HepG2 (cell line): ENCODE results near the gene AP1M1. TPM values are rescaled to one million over a fixed set of nuclear protein-coding genes. Genes with fewer than 3 reads are reported as not detected.

Experiments used
- ATAC-seq: fragments of 200-7000 bp; cut with Tn5 transposase; 3 replicates; pipeline ENCODE4 v1.9.1; 2020; ENCODE audit warnings: mild to moderate bottlenecking, moderate library complexity
- BruUV-seq: library from RNA; stranded (reverse); fragments of 400-500 nt; replicated peaks from 2 replicates; lab custom pipeline; 2021; lab: Mats Ljungman, UMichigan
- CTCF ChIA-PET: fragments of 300-600 bp; formaldehyde crosslinking; extraction: SDS; loops from one replicate; lab custom pipeline; 2021; ENCODE audit warnings: low total read pairs, inconsistent platforms, low intra/inter-chr PET ratio; lab: Yijun Ruan, JAX
- POLR2A ChIA-PET: fragments of 350-600 bp; sonication (Branson Sonifier 250); formaldehyde crosslinking; loops from one replicate; lab custom pipeline; 2020; ENCODE audit warnings: antibody characterized with exemption, inconsistent platforms; lab: Yijun Ruan, JAX
- DNase-seq: peaks from one replicate; pipeline ENCODE4 v3.0.0-alpha.2; 2015; ENCODE audit warnings: low spot score
- FAIRE-seq: peaks from 3 replicates; lab custom pipeline; 2011; peaks lifted over from hg19 to GRCh38; lab: Jason Lieb, UNC
- H2AFZ ChIP-seq: one replicate; pipeline ENCODE4 v1.6.1; 2011; ENCODE audit warnings: low read length, inconsistent platforms
- H3K27ac ChIP-seq: fragments of 300-600 bp; 3 replicates; pipeline ENCODE4 v1.8.0; 2011; ENCODE audit warnings: mixed run types, mild to moderate bottlenecking, mixed read lengths, low read length, inconsistent platforms; ENCODE audit not compliant: insufficient read depth; ENCODE audit errors: extremely low read length
- H3K27me3 ChIP-seq, 2 experiments: fragments of 200-600 bp in 1 of 2; 2 replicates in 1 of 2; 3 replicates in 1 of 2; pipeline versions ENCODE4 v1.6.0 to v1.8.0; 2011; ENCODE audit warnings: low read length in 2 of 2, mild to moderate bottlenecking in 2 of 2, moderate library complexity in 2 of 2, inconsistent platforms in 1 of 2; ENCODE audit not compliant: insufficient read depth in 2 of 2, control insufficient read depth in 1 of 2
- H3K36me3 ChIP-seq, 2 experiments: fragments of 200-600 bp in 1 of 2; replicated peaks in 1 of 2; 2 replicates in 1 of 2; 3 replicates in 1 of 2; pipeline versions ENCODE4 v1.5.1 to v1.8.0; 2011; ENCODE audit warnings: low read length in 2 of 2, inconsistent platforms in 1 of 2; ENCODE audit not compliant: insufficient read depth in 2 of 2, control insufficient read depth in 1 of 2
- H3K4me1 ChIP-seq: 2 replicates; pipeline ENCODE4 v1.5.1; 2012; ENCODE audit warnings: low read length, inconsistent platforms; ENCODE audit not compliant: insufficient read depth
- H3K4me2 ChIP-seq: 2 replicates; pipeline ENCODE4 v1.6.0; 2011; ENCODE audit warnings: low read depth, low read length, inconsistent platforms
- H3K4me3 ChIP-seq, 3 experiments: fragments of 200-600 bp in 1 of 3; sonication (generic), shearing (Covaris generic) in 1 of 3; replicated peaks in 1 of 3; 2 replicates each; pipeline ENCODE4 v1.5.1; 2011 to 2016; ENCODE audit warnings: low read length in 3 of 3, inconsistent platforms in 2 of 3, low read depth in 2 of 3, mild to moderate bottlenecking in 2 of 3, control low read depth in 1 of 3, mixed read lengths in 1 of 3; ENCODE audit not compliant: insufficient read depth in 1 of 3
- H3K79me2 ChIP-seq: one replicate; pipeline ENCODE4 v1.6.1; 2011; ENCODE audit warnings: low read length, inconsistent platforms; ENCODE audit not compliant: insufficient read depth
- H3K9ac ChIP-seq: 2 replicates; pipeline ENCODE4 v1.6.0; 2011; ENCODE audit warnings: mild to moderate bottlenecking, low read depth, low read length, inconsistent platforms; ENCODE audit not compliant: insufficient read depth
- H3K9me3 ChIP-seq: 2 replicates; pipeline ENCODE4 v1.5.1; 2012; ENCODE audit warnings: mild to moderate bottlenecking, low read length
- H4K20me1 ChIP-seq: 2 replicates; pipeline ENCODE4 v1.6.0; 2011; ENCODE audit warnings: inconsistent platforms, mild to moderate bottlenecking, low read length, moderate library complexity; ENCODE audit not compliant: insufficient read depth
- CHD4 ChIP-seq: fragments of 200-600 bp; sonication (generic); IDR thresholded peaks from 2 replicates; pipeline ENCODE4 v1.7.0; 2017; ENCODE audit warnings: mild to moderate bottlenecking, low read length, borderline replicate concordance
- FLYWCH1 ChIP-seq: sonication (generic); formaldehyde crosslinking; IDR thresholded peaks from 2 replicates; pipeline ENCODE4 v1.8.1; 2023; ENCODE audit warnings: mild to moderate bottlenecking, missing genetic modification reagents
- FOSL1 ChIP-seq: sonication (generic); formaldehyde crosslinking; IDR thresholded peaks from 2 replicates; pipeline ENCODE4 v1.9.0; 2021; ENCODE audit warnings: missing genetic modification reagents, borderline replicate concordance
- FOXA1 ChIP-seq, 2 experiments: fragments of 450-650 bp in 1 of 2; sonication (generic) in 1 of 2; formaldehyde crosslinking in 1 of 2; IDR thresholded peaks; 2 replicates each; pipeline versions ENCODE4 v1.4.0 to v1.6.1; 2016 to 2020; ENCODE audit warnings: missing genetic modification reagents in 1 of 2
- FOXA3 ChIP-seq: IDR thresholded peaks from 2 replicates; pipeline ENCODE4 v1.6.1; 2016; ENCODE audit warnings: missing genetic modification reagents, missing compliant biosample characterization
- FOXP1 ChIP-seq, 2 experiments: fragments of 450-650 bp in 1 of 2; IDR thresholded peaks; 2 replicates each; pipeline ENCODE4 v1.6.1; 2017 to 2018; ENCODE audit warnings: antibody characterized with exemption in 1 of 2
- GFI1 ChIP-seq: sonication (generic); formaldehyde crosslinking; IDR thresholded peaks from 2 replicates; pipeline ENCODE4 v1.5.0; 2020; ENCODE audit warnings: missing genetic modification reagents, mild to moderate bottlenecking, borderline replicate concordance
- NFE2L2 ChIP-seq: fragments of 150-350 bp; IDR thresholded peaks from 2 replicates; pipeline ENCODE4 v1.6.1; 2014; ENCODE audit warnings: low read length
- SIX1 ChIP-seq: sonication (generic); formaldehyde crosslinking; IDR thresholded peaks from 2 replicates; pipeline ENCODE4 v1.4.0; 2020; ENCODE audit warnings: missing genetic modification reagents, borderline replicate concordance
- SOX13 ChIP-seq, 3 experiments: fragments of 450-650 bp in 1 of 3; sonication (generic) in 1 of 3; formaldehyde crosslinking in 1 of 3; IDR thresholded peaks in 2 of 3; conservative IDR thresholded peaks in 1 of 3; 2 replicates each; pipeline versions ENCODE4 v1.5.0 to v1.6.1; 2016 to 2020; ENCODE audit warnings: antibody characterized with exemption in 1 of 3, mild to moderate bottlenecking in 1 of 3, missing compliant biosample characterization in 1 of 3, missing genetic modification reagents in 1 of 3, moderate library complexity in 1 of 3
- ZNF24 ChIP-seq: fragments of 450-650 bp; IDR thresholded peaks from 2 replicates; pipeline ENCODE4 v1.6.1; 2017; ENCODE audit warnings: antibody characterized with exemption, mild to moderate bottlenecking
- ZNF652 ChIP-seq: IDR thresholded peaks from 2 replicates; pipeline ENCODE4 v1.6.1; 2016; ENCODE audit warnings: low read depth, borderline replicate concordance
- WGBS: methylation state at CpG from one replicate; pipeline ENCODE4 v1.1.6; 2017; ENCODE audit warnings: low lambda C conversion rate; 5-methylcytosine and 5-hydroxymethylcytosine counted together
- in situ Hi-C: cut with HindIII; loops from 2 replicates; pipeline ENCODE4 v1.10.0; 2017; ENCODE audit warnings: low pct_unique_long_range_greater_than_20kb; ENCODE audit not compliant: extremely low pct_ligation_motif_present
- intact Hi-C: fragments of 100-400 bp; cut with micrococcal nuclease; formaldehyde crosslinking; loops from one replicate; pipeline ENCODE4 v1.10.0; 2022; ENCODE audit not compliant: unreplicated experiment
- polyA plus RNA-seq, 8 experiments: library from polyadenylated mRNA; depleted of rRNA in 3 of 8; stranded (reverse) in 7 of 8; unstranded in 1 of 8; fragments of >200 nt; fragmentation: Illumina TruSeq in 4 of 8; extraction: Trizol in 4 of 8; gene quantifications; 2 replicates each; pipeline versions ENCODE4 v1.2.1 to v1.2.3, GENCODE V29; 2011 to 2016; ENCODE audit warnings: low read depth in 4 of 8, missing spikeins in 1 of 8, mixed read lengths in 1 of 8; ENCODE audit not compliant: insufficient read depth in 1 of 8
- total RNA-seq, 5 experiments: library from RNA; depleted of rRNA; stranded (reverse); fragments of >200 nt; fragmentation: Illumina TruSeq; extraction: Trizol; gene quantifications; 2 replicates each; pipeline ENCODE4 v1.2.3, GENCODE V29; 2016; ENCODE audit warnings: low read depth in 1 of 5
- TF ChIP-seq, protein P1 (sequence below): sonication (generic); formaldehyde crosslinking; IDR thresholded peaks from 2 replicates; pipeline ENCODE4 v1.8.0; 2022; ENCODE audit warnings: missing genetic modification reagents, mild to moderate bottlenecking, inconsistent platforms, borderline replicate concordance
- TF ChIP-seq, protein P2 (sequence below): IDR thresholded peaks from 2 replicates; pipeline ENCODE4 v1.6.1; 2012; ENCODE audit warnings: low read length, improper control_type of control experiment
- TF ChIP-seq, protein P3 (sequence below): sonication (generic); formaldehyde crosslinking; IDR thresholded peaks from 2 replicates; pipeline ENCODE4 v1.5.0; 2020; ENCODE audit warnings: missing genetic modification reagents

Gene AP1M1
- total and polyA plus RNA-seq, 2 of the 13 experiments (the other 11 are each of a cell fraction or from before 2014, with no cell fraction given) = 34.4 to 46.1 TPM

DNA sequence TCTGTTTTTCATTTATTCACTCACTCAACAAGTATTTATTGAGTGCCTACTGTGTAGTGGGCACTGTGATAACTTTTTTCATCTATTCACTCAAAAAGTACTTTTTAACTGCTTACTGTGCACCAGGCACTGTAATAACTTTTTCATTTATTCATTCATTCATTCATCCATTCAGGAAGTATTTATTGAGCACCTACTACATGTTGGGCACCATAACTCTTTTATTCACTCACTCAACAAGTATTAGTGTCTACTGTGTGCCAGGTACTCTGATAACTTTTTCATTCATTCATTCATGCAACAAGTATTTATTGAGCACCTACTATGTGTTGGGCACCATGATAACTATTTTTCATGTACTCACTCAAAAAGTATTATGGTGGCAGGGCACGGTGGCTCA is 31.3 kb upstream of the AP1M1 start (continued):
- TF ChIP-seq NFE2L2 = no peak
- TF ChIP-seq CHD4 = 0 out of 2 replicates have a peak, but pooled peaks have one; percentile 37
- TF ChIP-seq FLYWCH1 (CRISPR knock-in tag) = no peak
- TF ChIP-seq ZNF652 (CRISPR knock-in tag) = no peak

DNA sequence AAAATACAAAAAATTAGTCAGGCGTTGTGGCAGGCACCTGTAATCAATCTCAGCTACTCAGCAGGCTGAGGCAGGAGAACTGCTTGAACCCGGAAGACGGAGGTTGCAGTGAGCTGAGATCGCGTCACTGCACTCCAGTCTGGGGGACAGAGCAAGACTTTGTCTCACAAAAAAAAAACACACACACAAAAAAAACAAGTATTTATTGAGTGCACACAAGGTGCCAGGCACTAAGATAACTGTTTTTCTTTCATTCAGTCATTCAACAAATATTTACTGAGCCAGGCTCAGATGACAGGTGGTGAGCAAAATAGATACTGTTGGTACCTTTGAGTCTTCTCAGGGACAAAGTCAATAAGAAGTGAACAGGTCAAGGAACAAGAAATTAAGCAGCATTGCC is 30.7 kb upstream of the AP1M1 start:
- POLR2A ChIA-PET = no interaction called here
- H3K4me1 ChIP-seq = peaks cover 37% of the 10 kb centered on the region
- no peaks in the 10 kb centered on the region for H3K36me3 ChIP-seq
- H4K20me1 ChIP-seq = no peaks in the 10 kb centered on the region
- no peak overlapping the region for H3K4me3 ChIP-seq
- H3K9me3 ChIP-seq = no peaks in the 10 kb centered on the region
- BruUV-seq = no TSS peak
- H3K27ac ChIP-seq = no peak overlapping the region
- peak overlapping the region; percentile 18; the same call in 1 of the 2 replicates for H3K4me2 ChIP-seq
- CTCF ChIA-PET = no interaction called here
- no peaks in the 10 kb centered on the region; a peak in 1 of 5 replicates for H3K27me3 ChIP-seq
- no peaks in the 10 kb centered on the region for H3K79me2 ChIP-seq
- in situ Hi-C loops (loop anchor here (25.0 kb wide), 1 partner anchor 530 kb away; the partner anchor contains the start of gene CYP4F3), intact Hi-C loops (no loop called here)
- no peak overlapping the region for H2AFZ ChIP-seq
- DNase-seq (peak; percentile 31), ATAC-seq (no peak), FAIRE-seq (no peak)
- no peak overlapping the region for H3K9ac ChIP-seq
- WGBS = under 1% methylated on average over 5 of the region's 5 CpGs
- no peak for TF ChIP-seq FOSL1 (CRISPR knock-in tag)
- TF ChIP-seq FOXA3 = peak; percentile 51; the same call in 1 of the 2 replicates
- 0 out of 2 replicates have a peak, but pooled peaks have one; percentile 28 for TF ChIP-seq ZNF24
- TF ChIP-seq, protein P1, sequence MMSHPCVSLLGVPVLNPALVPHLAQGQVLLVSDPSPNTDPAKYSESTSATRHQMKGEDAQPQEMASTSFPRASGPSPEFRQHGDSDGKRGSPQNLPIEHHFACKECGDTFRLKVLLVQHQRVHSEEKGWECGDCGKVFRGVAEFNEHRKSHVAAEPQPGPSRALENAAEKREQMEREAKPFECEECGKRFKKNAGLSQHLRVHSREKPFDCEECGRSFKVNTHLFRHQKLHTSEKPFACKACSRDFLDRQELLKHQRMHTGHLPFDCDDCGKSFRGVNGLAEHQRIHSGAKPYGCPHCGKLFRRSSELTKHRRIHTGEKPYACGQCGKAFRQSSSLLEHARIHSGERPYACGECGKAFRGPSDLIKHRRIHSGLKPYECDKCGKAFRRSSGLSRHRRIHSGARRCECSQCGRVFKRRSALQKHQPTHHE = no peak
- TF ChIP-seq GFI1 (CRISPR knock-in tag) = peak; percentile 44; the same call in 1 of the 2 replicates
- TF ChIP-seq, protein P2, sequence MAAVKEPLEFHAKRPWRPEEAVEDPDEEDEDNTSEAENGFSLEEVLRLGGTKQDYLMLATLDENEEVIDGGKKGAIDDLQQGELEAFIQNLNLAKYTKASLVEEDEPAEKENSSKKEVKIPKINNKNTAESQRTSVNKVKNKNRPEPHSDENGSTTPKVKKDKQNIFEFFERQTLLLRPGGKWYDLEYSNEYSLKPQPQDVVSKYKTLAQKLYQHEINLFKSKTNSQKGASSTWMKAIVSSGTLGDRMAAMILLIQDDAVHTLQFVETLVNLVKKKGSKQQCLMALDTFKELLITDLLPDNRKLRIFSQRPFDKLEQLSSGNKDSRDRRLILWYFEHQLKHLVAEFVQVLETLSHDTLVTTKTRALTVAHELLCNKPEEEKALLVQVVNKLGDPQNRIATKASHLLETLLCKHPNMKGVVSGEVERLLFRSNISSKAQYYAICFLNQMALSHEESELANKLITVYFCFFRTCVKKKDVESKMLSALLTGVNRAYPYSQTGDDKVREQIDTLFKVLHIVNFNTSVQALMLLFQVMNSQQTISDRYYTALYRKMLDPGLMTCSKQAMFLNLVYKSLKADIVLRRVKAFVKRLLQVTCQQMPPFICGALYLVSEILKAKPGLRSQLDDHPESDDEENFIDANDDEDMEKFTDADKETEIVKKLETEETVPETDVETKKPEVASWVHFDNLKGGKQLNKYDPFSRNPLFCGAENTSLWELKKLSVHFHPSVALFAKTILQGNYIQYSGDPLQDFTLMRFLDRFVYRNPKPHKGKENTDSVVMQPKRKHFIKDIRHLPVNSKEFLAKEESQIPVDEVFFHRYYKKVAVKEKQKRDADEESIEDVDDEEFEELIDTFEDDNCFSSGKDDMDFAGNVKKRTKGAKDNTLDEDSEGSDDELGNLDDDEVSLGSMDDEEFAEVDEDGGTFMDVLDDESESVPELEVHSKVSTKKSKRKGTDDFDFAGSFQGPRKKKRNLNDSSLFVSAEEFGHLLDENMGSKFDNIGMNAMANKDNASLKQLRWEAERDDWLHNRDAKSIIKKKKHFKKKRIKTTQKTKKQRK = no peak
- TF ChIP-seq FOXA1 (IDR thresholded peaks at IDR 0.05) = no peak
- TF ChIP-seq FOXA1 (CRISPR knock-in tag; IDR thresholded peaks at IDR 0.05) = peak; percentile 38; the same call in 1 of the 2 replicates
- TF ChIP-seq FOXP1 (IDR thresholded peaks at IDR 0.05) = no peak
- TF ChIP-seq FOXP1 (CRISPR knock-in tag; IDR thresholded peaks at IDR 0.05) = 0 out of 2 replicates have a peak, but pooled peaks have one; percentile 28
- TF ChIP-seq, protein P3, sequence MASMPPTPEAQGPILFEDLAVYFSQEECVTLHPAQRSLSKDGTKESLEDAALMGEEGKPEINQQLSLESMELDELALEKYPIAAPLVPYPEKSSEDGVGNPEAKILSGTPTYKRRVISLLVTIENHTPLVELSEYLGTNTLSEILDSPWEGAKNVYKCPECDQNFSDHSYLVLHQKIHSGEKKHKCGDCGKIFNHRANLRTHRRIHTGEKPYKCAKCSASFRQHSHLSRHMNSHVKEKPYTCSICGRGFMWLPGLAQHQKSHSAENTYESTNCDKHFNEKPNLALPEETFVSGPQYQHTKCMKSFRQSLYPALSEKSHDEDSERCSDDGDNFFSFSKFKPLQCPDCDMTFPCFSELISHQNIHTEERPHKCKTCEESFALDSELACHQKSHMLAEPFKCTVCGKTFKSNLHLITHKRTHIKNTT = no peak
- TF ChIP-seq SOX13 (IDR thresholded peaks at IDR 0.05) = no peak
- peak in 1 of 2 experiments; percentile 13; a peak in 1 of 4 replicates for TF ChIP-seq SOX13 (CRISPR knock-in tag; conservative IDR thresholded peaks at IDR 0.05 in 1 of 2, IDR thresholded peaks at IDR 0.05 in 1 of 2)
- TF ChIP-seq SIX1 (CRISPR knock-in tag) = peak; percentile 39; the same call in 1 of the 2 replicates
